Effector memory CD8-positive, alpha-beta T cell (primary cell): ENCODE results near the gene ENGASE.

Experiments used
- ATAC-seq: fragments of 150-1000 bp; cut with Tn5 transposase; replicated peaks from 2 replicates; pipeline ENCODE4 v1.10.0; 2021; ENCODE audit warnings: mild to moderate bottlenecking, moderate library complexity
- DNase-seq, 3 experiments: peaks; one replicate each; pipeline ENCODE4 v3.0.0; 2021
- H3K27ac Mint-ChIP-seq, 2 donors: one replicate each; pipeline ENCODE4 v1.8.0; 2022; ENCODE audit warnings: mild to moderate bottlenecking in 2 of 2, mixed read lengths in 2 of 2, moderate library complexity in 2 of 2
- H3K27me3 Mint-ChIP-seq, 2 donors: one replicate each; pipeline ENCODE4 v1.8.0; 2022; ENCODE audit warnings: mixed read lengths in 2 of 2
- H3K36me3 Mint-ChIP-seq: one replicate; pipeline ENCODE4 v1.8.0; 2022; ENCODE audit warnings: mild to moderate bottlenecking, moderate library complexity, mixed read lengths; ENCODE audit not compliant: insufficient read depth
- H3K4me1 Mint-ChIP-seq, 2 donors: one replicate each; pipeline ENCODE4 v1.8.0; 2022; ENCODE audit warnings: low read depth in 2 of 2, mixed read lengths in 2 of 2
- H3K4me3 Mint-ChIP-seq, 2 donors: one replicate each; pipeline ENCODE4 v1.8.0; 2022; ENCODE audit warnings: mild to moderate bottlenecking in 2 of 2, mixed read lengths in 2 of 2, moderate library complexity in 2 of 2
- H3K9me3 Mint-ChIP-seq, 2 donors: one replicate each; pipeline ENCODE4 v1.8.0; 2022; ENCODE audit warnings: mixed read lengths in 2 of 2

The ENGASE gene

DNA sequence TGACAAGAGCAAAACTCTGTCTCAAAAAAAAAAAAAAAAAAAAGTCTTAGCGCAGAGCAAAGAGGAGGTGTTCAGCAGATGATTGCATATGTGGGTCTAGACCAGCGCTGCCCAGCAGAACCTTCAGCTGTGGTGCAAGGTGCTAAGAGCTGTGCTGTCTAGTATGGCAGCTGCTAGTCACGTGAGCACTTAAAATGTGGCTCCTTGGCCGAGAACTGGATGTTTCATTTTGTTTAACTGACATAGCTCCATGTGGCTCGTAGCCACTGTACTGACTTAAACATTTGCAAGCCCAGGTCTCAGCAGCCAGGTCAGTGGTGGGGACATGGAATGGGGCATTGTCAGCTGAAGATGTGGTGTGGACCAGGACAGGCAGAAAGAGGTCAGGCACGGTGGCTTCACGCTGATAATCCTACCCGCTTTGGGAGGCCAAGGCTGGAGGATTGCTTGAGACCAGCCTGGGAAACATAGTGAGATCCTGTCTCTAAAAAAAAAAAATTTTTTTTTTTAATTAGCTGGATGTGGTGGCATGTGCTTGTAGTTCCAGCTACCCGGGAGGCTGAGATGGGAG is 41.5 kb upstream of the ENGASE start:
- Mint-ChIP-seq H3K27ac (no peak overlapping the region), H3K27me3 (peaks cover 33 to 35% of the 10 kb centered on the region in 2 donors), H3K9me3 (no peaks in the 10 kb centered on the region), H3K4me3 (no peak overlapping the region), H3K4me1 (no peaks in the 10 kb centered on the region), H3K36me3 (no peaks in the 10 kb centered on the region)
- DNase-seq, result no peak
- ATAC-seq, result no peak

DNA sequence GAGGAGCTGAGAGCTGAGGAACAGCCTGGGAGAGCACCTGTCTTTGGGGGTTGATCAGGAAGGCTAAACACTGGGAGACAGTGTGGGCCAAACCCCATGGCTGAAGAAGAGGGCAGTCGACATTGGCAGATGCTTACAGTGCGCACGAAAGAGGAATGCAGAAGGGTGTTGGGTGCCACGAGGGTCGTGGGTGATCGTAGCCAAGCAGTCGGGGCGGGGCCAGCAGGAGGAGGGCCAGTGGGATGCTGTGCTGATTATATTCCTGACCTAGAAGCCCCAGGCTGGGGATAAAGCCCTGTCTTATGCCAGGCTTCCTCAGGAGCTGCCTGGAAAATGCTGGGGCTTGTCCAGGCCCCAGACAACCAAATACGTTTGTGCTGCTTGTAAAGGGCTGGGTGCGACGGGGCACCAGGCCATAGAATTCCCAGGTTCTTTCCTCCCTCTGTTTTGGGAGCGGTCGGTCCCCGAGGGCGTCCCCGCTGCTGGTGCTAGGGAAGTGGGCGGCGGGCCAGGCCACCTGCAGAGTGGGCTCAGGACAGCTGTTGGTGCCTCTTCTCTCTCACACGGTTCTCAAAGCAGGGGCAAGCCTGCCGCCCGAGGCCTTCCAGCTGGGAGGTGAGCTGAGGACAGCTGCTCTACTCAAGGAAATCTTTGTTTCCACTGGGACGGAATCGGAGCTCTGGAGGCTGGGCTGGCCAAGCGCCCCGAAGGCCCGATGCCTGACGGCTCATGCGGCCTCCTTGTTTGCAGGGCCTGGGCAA is 40.7 kb upstream of the ENGASE start:
- H3K27me3 Mint-ChIP-seq, result peaks cover 27 to 31% of the 10 kb centered on the region in 2 donors
- ATAC-seq (no peak), DNase-seq (no peak)
- no peak overlapping the region for H3K27ac Mint-ChIP-seq
- no peaks in the 10 kb centered on the region for H3K4me1 Mint-ChIP-seq
- H3K4me3 Mint-ChIP-seq, result no peak overlapping the region
- H3K36me3 Mint-ChIP-seq, result no peaks in the 10 kb centered on the region
- no peaks in the 10 kb centered on the region for H3K9me3 Mint-ChIP-seq

DNA sequence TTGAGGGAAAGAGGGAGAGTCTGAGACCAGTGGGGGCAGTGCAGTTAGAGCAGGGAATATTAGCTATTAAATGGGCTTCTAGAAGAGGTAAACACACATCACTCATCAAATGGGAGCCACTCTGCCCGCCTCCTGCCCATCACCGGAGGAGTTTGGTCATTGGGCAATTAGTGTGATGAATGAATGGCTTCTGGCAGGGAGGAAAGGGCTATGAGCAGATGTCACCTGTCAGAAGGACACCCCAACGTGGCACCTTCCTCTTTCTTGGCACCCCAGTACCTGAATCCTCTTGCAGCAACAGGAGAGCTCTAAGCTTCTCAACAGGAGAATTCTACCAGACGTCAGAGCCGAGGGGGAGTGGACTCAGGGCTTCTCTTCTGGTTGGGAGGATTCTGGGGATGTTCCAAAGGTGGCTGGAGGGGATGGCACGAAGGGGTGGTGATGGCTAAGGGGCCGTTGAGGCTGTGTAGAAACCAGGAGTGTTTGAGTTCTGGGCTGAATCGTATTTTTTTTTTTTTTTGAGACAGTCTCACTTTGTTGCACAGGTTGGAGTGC is 39.6 kb upstream of the ENGASE start:
- ATAC-seq, result no peak
- Mint-ChIP-seq H3K27me3 (peaks cover 26 to 27% of the 10 kb centered on the region in 2 donors), H3K4me1 (no peaks in the 10 kb centered on the region)

DNA sequence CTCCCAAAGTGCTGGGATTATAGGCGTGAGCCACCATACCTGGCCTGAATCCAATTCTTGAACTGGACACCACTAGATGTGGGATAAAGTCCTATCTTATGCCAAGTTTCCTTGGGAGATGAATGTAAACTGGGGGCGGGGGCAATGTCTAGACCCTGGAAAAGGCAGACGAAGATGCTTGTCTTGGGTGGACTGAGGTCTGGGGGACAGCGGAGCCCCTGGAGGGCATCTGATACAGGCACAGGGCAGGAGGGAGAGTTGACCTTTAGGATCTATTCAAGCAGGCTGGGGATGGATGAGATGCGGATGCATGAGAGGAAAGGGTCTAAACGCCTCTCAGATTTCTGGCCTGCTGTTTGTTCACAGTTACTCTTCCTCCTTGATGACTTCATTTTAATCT is 38.9 kb upstream of the ENGASE start:
- Mint-ChIP-seq H3K27ac (no peak overlapping the region), H3K9me3 (no peaks in the 10 kb centered on the region), H3K36me3 (no peaks in the 10 kb centered on the region), H3K4me1 (no peaks in the 10 kb centered on the region), H3K27me3 (peaks cover 19 to 26% of the 10 kb centered on the region in 2 donors), H3K4me3 (no peak overlapping the region)
- DNase-seq (no peak), ATAC-seq (no peak)

More for the DNA sequence above, 39.6 kb upstream of the ENGASE start:
- no peak overlapping the region for H3K4me3 Mint-ChIP-seq
- no peak overlapping the region for H3K27ac Mint-ChIP-seq
- H3K36me3 Mint-ChIP-seq, result no peaks in the 10 kb centered on the region
- no peak for DNase-seq
- H3K9me3 Mint-ChIP-seq, result no peaks in the 10 kb centered on the region

DNA sequence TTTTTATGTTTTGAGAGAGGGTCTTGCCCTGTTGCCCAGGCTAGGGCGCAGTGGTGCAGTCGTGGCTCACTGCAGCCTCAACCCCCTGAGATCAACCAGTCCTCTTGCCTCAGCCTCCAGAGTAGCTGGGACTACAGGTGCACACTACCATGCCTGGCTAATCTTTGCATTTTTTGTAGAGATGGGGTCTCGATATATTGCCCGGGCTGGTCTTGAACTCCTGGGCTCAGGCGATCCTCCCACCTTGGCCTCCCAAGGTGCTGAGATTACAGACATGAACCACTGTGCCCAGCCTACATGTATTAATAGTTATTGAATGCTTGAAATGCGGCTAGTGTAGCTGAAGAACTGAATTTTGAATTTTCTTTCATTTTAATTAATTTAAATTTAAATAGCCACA is 38.4 kb upstream of the ENGASE start:
- Mint-ChIP-seq H3K27ac (no peak overlapping the region), H3K36me3 (no peaks in the 10 kb centered on the region), H3K4me1 (no peaks in the 10 kb centered on the region), H3K27me3 (peaks cover 14 to 21% of the 10 kb centered on the region in 2 donors), H3K4me3 (no peak overlapping the region), H3K9me3 (no peaks in the 10 kb centered on the region)
- no peak for ATAC-seq
- no peak for DNase-seq

DNA sequence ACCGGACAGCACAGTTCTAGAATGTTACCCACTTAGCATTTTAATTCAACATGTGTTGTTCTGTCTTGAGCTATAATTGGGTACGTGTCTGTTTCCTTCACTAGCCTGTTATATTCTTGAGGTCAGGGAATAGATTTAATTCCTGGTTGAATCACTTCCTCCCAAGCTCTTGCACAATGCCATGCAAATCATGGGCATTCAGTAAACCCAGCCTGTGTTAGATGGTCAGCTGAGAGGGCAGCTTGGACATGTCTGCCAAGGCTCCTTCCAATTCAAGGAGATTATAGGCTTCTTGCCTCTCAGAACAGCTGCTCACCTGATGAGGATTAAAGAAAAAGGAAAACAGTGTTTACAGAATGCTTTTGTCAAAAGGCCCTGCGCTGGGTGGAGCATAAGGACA is 38.0 kb upstream of the ENGASE start:
- no peaks in the 10 kb centered on the region for H3K36me3 Mint-ChIP-seq
- no peak for ATAC-seq
- no peaks in the 10 kb centered on the region for H3K4me1 Mint-ChIP-seq
- H3K27me3 Mint-ChIP-seq, result peaks cover 10 to 17% of the 10 kb centered on the region in 2 donors
- H3K27ac Mint-ChIP-seq, result no peak overlapping the region
- DNase-seq, result no peak
- no peaks in the 10 kb centered on the region for H3K9me3 Mint-ChIP-seq
- no peak overlapping the region for H3K4me3 Mint-ChIP-seq

DNA sequence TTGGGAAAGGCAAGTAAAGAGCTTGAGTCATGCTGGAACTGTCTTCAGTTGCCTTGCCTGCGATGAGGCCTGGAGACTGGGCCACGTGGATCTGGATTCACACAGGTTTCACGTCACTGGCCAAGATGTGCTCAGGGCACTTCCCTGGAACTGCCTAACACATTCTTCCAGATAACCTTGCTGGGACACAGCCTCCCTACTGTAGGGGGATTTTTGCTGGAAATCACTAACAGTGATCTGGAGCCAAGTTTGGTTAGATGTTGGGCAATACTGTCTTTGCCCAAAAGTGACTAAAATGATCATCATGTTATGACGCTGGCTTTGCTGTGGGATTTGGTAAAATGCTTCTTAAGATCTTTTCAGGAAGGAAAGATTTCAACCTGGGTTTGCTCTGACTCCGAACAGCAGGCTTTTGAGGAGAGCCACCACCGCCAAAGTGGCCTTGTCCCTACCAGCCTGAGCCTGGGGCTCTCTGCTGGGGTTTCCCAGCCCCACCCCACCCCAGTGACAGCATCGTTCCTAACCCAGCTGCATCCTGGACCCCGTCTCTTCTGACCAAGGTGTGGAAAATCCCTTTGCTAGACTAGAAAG is 36.0 kb upstream of the ENGASE start:
- H3K27ac Mint-ChIP-seq, result no peak overlapping the region
- H3K4me3 Mint-ChIP-seq, result no peak overlapping the region
- ATAC-seq, result no peak
- H3K36me3 Mint-ChIP-seq, result no peaks in the 10 kb centered on the region
- no peaks in the 10 kb centered on the region for H3K9me3 Mint-ChIP-seq
- H3K27me3 Mint-ChIP-seq, result peaks cover 0 to 13% of the 10 kb centered on the region in 2 donors
- peaks cover 0 to 1% of the 10 kb centered on the region in 2 donors for H3K4me1 Mint-ChIP-seq
- no peak for DNase-seq

DNA sequence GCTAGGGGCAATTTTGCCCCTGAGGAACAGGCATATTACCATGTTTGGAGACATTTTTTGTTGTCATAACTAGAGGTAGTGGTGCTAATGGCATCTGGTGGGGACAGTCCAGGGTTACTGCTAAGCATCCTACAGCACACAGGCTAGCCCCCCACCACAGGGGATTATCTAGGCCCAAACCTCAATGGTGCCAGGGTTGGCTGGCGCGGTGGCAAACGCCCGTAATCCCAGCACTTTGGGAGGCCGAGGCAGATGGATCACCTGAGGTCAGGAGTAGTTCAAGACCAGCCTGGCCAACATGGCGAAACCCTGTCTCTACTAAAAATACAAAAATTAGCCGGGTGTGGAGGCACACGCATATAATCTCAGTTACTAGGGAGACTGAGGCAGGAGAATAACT is 35.5 kb upstream of the ENGASE start:
- no peak overlapping the region for H3K4me3 Mint-ChIP-seq
- peaks cover 1 to 18% of the 10 kb centered on the region in 2 donors for H3K27me3 Mint-ChIP-seq
- peaks cover 0 to 1% of the 10 kb centered on the region in 2 donors for H3K4me1 Mint-ChIP-seq
- peaks cover under 1% of the 10 kb centered on the region for H3K36me3 Mint-ChIP-seq
- DNase-seq, result no peak
- no peak for ATAC-seq
- no peaks in the 10 kb centered on the region for H3K9me3 Mint-ChIP-seq
- no peak overlapping the region for H3K27ac Mint-ChIP-seq

DNA sequence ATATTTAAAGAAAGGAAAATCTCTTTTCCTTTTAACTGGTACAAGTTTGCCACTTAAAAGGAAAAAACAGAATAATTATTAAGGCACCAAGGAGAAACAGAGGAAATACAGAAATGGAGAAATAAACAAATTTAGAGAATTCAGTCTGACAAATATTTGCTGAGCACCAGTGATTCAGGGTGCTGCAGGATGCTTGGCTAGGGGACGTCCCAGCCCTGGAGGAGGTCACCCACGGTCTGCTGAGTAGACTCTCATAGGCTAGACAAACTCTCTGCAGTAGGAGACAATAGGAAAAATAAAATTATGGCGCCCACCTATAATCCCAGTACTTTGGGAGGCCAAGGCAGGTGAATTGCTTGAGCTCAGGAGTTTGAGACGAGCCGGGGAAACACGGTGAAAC is 34.7 kb upstream of the ENGASE start:
- no peak for ATAC-seq
- Mint-ChIP-seq H3K27ac (peak overlapping the region in 1 of 2 donors; percentile 68), H3K4me1 (peaks cover 0 to 2% of the 10 kb centered on the region in 2 donors), H3K9me3 (no peaks in the 10 kb centered on the region), H3K36me3 (peaks cover 4% of the 10 kb centered on the region), H3K27me3 (peaks cover 8 to 25% of the 10 kb centered on the region in 2 donors), H3K4me3 (no peak overlapping the region)
- DNase-seq, result no peak

DNA sequence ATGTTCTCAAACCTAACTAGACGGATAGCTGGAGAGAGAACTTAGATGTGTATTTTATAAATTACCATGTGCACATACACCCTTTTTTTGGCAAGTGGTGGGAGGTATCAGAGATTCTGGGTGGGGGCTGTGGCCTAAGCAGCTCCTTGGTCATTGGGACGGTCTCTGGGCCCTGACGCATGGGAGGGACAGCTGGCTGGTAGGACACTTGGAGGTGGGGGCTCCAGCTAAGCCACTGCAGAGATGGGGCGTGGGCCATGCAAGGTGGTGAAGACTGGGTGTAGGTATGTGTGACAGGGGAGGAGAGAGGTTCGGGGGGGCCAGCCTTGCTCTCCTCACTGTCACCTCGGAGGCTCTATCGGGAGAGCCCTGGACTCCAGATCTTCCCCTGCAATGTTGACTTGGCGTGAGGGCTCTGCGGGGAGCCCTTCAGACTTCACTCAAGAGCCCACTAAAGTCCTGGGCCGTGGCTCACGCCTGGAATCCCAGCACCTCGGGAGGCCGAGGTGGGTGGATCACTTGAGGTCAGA is 33.5 kb upstream of the ENGASE start:
- Mint-ChIP-seq H3K4me3 (no peak overlapping the region), H3K27ac (no peak overlapping the region), H3K36me3 (peaks cover 5% of the 10 kb centered on the region), H3K9me3 (no peaks in the 10 kb centered on the region), H3K4me1 (peaks cover 0 to 10% of the 10 kb centered on the region in 2 donors), H3K27me3 (peaks cover 20 to 38% of the 10 kb centered on the region in 2 donors)
- ATAC-seq (no peak), DNase-seq (no peak)

DNA sequence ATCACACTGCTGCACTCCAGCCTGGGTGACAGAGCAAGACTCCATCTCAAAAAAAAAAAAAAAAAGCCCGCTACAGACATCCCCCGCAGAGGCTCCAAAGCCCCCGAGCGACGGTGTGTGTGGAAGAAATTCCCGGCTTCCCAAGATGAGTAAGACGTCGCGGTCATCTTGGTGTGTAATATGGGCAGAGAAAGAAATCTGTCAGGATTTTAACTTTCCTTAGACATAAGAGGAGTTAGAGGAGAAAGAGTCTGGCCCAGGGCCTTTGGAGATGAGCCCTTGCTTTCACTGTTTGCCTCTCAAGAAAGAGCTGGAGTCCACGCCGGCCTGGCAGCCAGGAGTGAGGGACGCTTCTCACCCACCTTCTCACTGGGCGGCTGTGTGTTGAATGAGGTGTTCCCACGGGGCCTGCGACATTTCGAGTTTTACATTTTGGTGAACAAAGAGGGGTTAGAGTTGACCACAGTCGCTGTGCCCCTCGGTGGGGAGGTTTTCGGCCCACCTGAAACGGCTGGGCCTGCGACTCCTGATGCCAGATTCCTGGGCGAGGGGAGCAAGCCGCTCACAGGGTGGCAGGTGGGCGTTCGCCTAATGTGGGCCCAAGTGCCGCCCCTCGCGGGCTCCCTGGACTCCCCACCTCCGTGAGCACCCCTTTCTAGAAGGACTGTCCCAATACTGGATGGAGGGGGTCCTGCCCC is 32.8 kb upstream of the ENGASE start:
- Mint-ChIP-seq H3K4me3 (no peak overlapping the region), H3K27me3 (peaks cover 20 to 42% of the 10 kb centered on the region in 2 donors), H3K4me1 (peaks cover 0 to 10% of the 10 kb centered on the region in 2 donors), H3K27ac (no peak overlapping the region), H3K9me3 (no peaks in the 10 kb centered on the region), H3K36me3 (peaks cover 5% of the 10 kb centered on the region)
- no peak for ATAC-seq
- no peak for DNase-seq

DNA sequence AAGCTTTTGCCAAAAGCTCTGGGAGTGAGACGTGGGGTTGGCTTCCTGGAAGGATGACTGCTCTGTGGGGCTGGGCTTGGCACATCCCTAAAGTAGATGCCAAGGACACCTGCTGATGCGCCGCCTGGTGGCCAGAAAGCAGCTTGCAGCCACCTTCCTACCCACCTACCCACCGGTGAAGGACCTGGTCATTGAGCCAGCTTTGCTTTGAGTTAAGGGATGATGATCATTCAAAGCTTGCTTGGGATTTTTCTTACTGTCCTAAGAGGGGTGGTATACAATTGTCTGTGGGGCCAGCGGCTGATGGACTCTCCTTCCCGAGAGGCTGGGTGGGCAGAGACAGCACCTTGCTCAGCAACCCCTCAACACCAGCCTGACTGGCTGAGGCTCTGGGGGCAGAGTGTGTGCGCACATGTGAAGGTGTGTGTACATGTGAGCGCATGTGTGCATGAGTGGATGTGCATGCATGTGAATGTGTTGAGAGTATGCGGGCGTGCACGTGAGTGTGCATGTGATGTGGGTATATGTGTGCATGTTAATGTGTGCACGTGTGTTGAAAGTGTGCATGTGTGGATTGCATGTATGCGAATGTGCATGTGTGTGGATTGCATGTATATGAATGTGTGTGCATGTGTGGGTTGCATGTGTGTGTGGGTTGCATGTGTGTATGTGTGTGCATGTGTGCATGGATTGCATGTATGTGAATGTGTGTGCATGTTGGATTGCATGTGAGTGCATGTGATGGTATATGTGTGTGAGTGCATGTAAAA is 32.0 kb upstream of the ENGASE start:
- Mint-ChIP-seq H3K4me3 (no peak overlapping the region), H3K27me3 (peaks cover 20 to 42% of the 10 kb centered on the region in 2 donors), H3K9me3 (no peaks in the 10 kb centered on the region), H3K27ac (no peak overlapping the region), H3K36me3 (peaks cover 5% of the 10 kb centered on the region), H3K4me1 (peaks cover 0 to 10% of the 10 kb centered on the region in 2 donors)
- peak; percentile 68 for ATAC-seq
- DNase-seq, result peak; percentile 63 to 70 (median 65)
